ENCODE measurements around the gene POGLUT3. TPM values are rescaled to one million over a fixed set of nuclear protein-coding genes. Genes with fewer than 3 reads are reported as not detected.

POGLUT3 gene
- total RNA-seq, 2 donors from 2014 or later: 19.2 to 25.0 TPM

DNA sequence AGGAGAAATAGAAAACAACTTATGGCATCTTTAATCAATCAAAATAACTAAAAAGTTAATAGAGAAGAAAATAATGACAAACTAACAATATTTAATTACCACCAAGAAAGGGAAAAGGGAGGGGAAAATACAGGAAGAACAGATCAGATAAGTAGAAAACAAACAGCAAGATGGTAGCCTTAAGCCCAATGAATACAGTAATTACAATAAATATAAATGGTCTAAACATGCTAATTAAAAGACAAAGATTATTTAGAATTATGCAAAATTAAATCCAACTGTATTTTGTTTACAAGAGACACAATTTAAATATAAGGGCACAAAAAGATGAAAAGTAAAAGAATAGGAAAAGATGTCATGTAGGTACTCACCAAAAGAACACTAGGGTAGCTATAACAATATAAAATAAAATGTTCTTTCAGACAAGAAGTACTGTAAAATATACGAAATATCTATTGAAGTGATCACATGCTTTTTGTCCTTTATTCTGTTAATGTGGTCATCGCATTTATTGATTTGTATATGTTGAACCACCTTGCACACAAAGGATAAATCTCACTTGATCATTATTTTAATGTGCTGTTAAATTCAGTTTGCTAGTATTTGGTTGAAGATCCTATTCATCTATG, 44.9 kb downstream of the POGLUT3 start:
- intact Hi-C loops (cut with DNase I): no loop called here
- Histone ChIP-seq H3K36me3 (no peaks in the 10 kb centered on the region), H3K4me1 (replicated peaks) (no peaks in the 10 kb centered on the region), H3K27me3 (replicated peaks; ENCODE audit: insufficient read depth) (no peaks in the 10 kb centered on the region), H3K27ac (no peak overlapping the region), H3K4me3 (no peak overlapping the region), H3K9me3 (no peaks in the 10 kb centered on the region)
- 96% methylated on average over 2 of the region's 2 CpGs for WGBS
- no peak for TF ChIP-seq POLR2AphosphoS5 (IDR thresholded peaks at IDR 0.05)
- TF ChIP-seq, protein P1, sequence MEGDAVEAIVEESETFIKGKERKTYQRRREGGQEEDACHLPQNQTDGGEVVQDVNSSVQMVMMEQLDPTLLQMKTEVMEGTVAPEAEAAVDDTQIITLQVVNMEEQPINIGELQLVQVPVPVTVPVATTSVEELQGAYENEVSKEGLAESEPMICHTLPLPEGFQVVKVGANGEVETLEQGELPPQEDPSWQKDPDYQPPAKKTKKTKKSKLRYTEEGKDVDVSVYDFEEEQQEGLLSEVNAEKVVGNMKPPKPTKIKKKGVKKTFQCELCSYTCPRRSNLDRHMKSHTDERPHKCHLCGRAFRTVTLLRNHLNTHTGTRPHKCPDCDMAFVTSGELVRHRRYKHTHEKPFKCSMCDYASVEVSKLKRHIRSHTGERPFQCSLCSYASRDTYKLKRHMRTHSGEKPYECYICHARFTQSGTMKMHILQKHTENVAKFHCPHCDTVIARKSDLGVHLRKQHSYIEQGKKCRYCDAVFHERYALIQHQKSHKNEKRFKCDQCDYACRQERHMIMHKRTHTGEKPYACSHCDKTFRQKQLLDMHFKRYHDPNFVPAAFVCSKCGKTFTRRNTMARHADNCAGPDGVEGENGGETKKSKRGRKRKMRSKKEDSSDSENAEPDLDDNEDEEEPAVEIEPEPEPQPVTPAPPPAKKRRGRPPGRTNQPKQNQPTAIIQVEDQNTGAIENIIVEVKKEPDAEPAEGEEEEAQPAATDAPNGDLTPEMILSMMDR (IDR thresholded peaks at IDR 0.05): no peak
- no peak for TF ChIP-seq POLR2A (IDR thresholded peaks at IDR 0.05)
- no peak for DNase-seq (ENCODE audit: low spot score)

Other genes with a start within 250 kb of the POGLUT3 start
- 1 to 10 TPM in 1 of 2 donors, under 1 TPM in 1; 0.18 to 4.3 TPM for gene C11orf65, start 30.9 kb downstream of the POGLUT3 start, total RNA-seq
- gene EXPH5, start 95.4 kb upstream of the POGLUT3 start, total RNA-seq: 10 to 100 TPM in 1 of 2 donors, 1 to 10 TPM in 1; 6.6 to 17.3 TPM
- gene DDX10, start 166.7 kb upstream of the POGLUT3 start, total RNA-seq: 10 to 100 TPM; 18.5 to 33.1 TPM

All from prostate gland (tissue), 2 donors.